ENCODE data around the gene OR10A4. TPM values are rescaled to one million over a fixed set of nuclear protein-coding genes. Genes with fewer than 3 reads are reported as not detected.

The OR10A4 gene
- total RNA-seq, 1 experiment from 2014 or later: not detected

- ChIA-PET CTCF (interaction anchor here (0.8 kb wide), 1 partner anchor 21 kb away, joined by 3 read pairs; no protein-coding TSS in a partner anchor), POLR2A (no interaction called here)
- no peak overlapping the region for H3K27ac Mint-ChIP-seq (ENCODE audit: unreplicated experiment)
- H3K4me1 Mint-ChIP-seq (ENCODE audit: low read depth, unreplicated experiment): no peaks in the 10 kb centered on the region
- no TSS peak for BruUV-seq (replicated peaks)
- TF ChIP-seq CTCF (IDR thresholded peaks at IDR 0.05; ENCODE audit: insufficient read depth in 1 of 2, low read depth in 1 of 2, low read length in 1 of 2, severe bottlenecking in 1 of 2, unreplicated experiment in 1 of 2): no peak
- Histone ChIP-seq H3K36me3 (ENCODE audit: control insufficient read depth, insufficient read depth, low read length) (no peaks in the 10 kb centered on the region), H3K27me3 (replicated peaks; ENCODE audit: control insufficient read depth, insufficient read depth, low read length) (no peaks in the 10 kb centered on the region), H3K4me1 (no peaks in the 10 kb centered on the region), H3K4me3 (ENCODE audit: low read depth, low read length) (no peak overlapping the region), H3K9me3 (no peaks in the 10 kb centered on the region)
- intact Hi-C loops (cut with micrococcal nuclease; ENCODE audit: unreplicated experiment): no loop called here
- no peaks in the 10 kb centered on the region for H3K9me3 Mint-ChIP-seq (ENCODE audit: unreplicated experiment)
- DNase-seq: no peak
- no peaks in the 10 kb centered on the region for H3K36me3 Mint-ChIP-seq (ENCODE audit: insufficient read depth, unreplicated experiment)
- H3K4me3 Mint-ChIP-seq (ENCODE audit: unreplicated experiment): no peak overlapping the region
- H3K27me3 Mint-ChIP-seq (ENCODE audit: insufficient read depth, unreplicated experiment): peaks cover 5% of the 10 kb centered on the region
Observed at GRCh38 chr11:6834021-6834420, 42.4 kb upstream of the OR10A4 start.

- H3K4me1 Mint-ChIP-seq (ENCODE audit: low read depth, unreplicated experiment): no peaks in the 10 kb centered on the region
- H3K9me3 ChIP-seq: no peaks in the 10 kb centered on the region
- H3K4me3 Mint-ChIP-seq (ENCODE audit: unreplicated experiment): no peak overlapping the region
- H3K4me3 ChIP-seq (ENCODE audit: low read depth, low read length): no peak overlapping the region
- no TSS peak for BruUV-seq (replicated peaks)
- intact Hi-C loops (cut with micrococcal nuclease; ENCODE audit: unreplicated experiment): no loop called here
- H3K9me3 Mint-ChIP-seq (ENCODE audit: unreplicated experiment): no peaks in the 10 kb centered on the region
- CTCF ChIA-PET: no interaction called here
- H3K36me3 Mint-ChIP-seq (ENCODE audit: insufficient read depth, unreplicated experiment): no peaks in the 10 kb centered on the region
- no peaks in the 10 kb centered on the region for H3K36me3 ChIP-seq (ENCODE audit: control insufficient read depth, insufficient read depth, low read length)
- peaks cover 18% of the 10 kb centered on the region for H3K27me3 Mint-ChIP-seq (ENCODE audit: insufficient read depth, unreplicated experiment)
- no peaks in the 10 kb centered on the region for H3K4me1 ChIP-seq
- H3K27ac Mint-ChIP-seq (ENCODE audit: unreplicated experiment): no peak overlapping the region
- no peaks in the 10 kb centered on the region for H3K27me3 ChIP-seq (replicated peaks; ENCODE audit: control insufficient read depth, insufficient read depth, low read length)
- no peak for DNase-seq
- POLR2A ChIA-PET: no interaction called here
- no peak for TF ChIP-seq CTCF (IDR thresholded peaks at IDR 0.05; ENCODE audit: insufficient read depth in 1 of 2, low read depth in 1 of 2, low read length in 1 of 2, severe bottlenecking in 1 of 2, unreplicated experiment in 1 of 2)
Observed at GRCh38 chr11:6841694-6842093, 34.7 kb upstream of the OR10A4 start.

GRCh38 chr11:6843670-6844069 is 32.8 kb upstream of the OR10A4 start:
- Histone ChIP-seq H3K4me1 (no peaks in the 10 kb centered on the region), H3K9me3 (no peaks in the 10 kb centered on the region), H3K36me3 (ENCODE audit: control insufficient read depth, insufficient read depth, low read length) (no peaks in the 10 kb centered on the region), H3K4me3 (ENCODE audit: low read depth, low read length) (no peak overlapping the region), H3K27me3 (replicated peaks; ENCODE audit: control insufficient read depth, insufficient read depth, low read length) (no peaks in the 10 kb centered on the region)
- ChIA-PET CTCF (no interaction called here), POLR2A (no interaction called here)
- no peaks in the 10 kb centered on the region for H3K4me1 Mint-ChIP-seq (ENCODE audit: low read depth, unreplicated experiment)
- BruUV-seq (replicated peaks): no TSS peak
- H3K27me3 Mint-ChIP-seq (ENCODE audit: insufficient read depth, unreplicated experiment): peaks cover 18% of the 10 kb centered on the region
- DNase-seq: no peak
- TF ChIP-seq CTCF (IDR thresholded peaks at IDR 0.05; ENCODE audit: insufficient read depth in 1 of 2, low read depth in 1 of 2, low read length in 1 of 2, severe bottlenecking in 1 of 2, unreplicated experiment in 1 of 2): no peak
- no peaks in the 10 kb centered on the region for H3K36me3 Mint-ChIP-seq (ENCODE audit: insufficient read depth, unreplicated experiment)
- intact Hi-C loops (cut with micrococcal nuclease; ENCODE audit: unreplicated experiment): no loop called here
- H3K9me3 Mint-ChIP-seq (ENCODE audit: unreplicated experiment): no peaks in the 10 kb centered on the region
- H3K27ac Mint-ChIP-seq (ENCODE audit: unreplicated experiment): no peak overlapping the region
- H3K4me3 Mint-ChIP-seq (ENCODE audit: unreplicated experiment): no peak overlapping the region
